ENCODE measurements around the gene OR52A1. TPM values are rescaled to one million over a fixed set of nuclear protein-coding genes. Genes with fewer than 3 reads are reported as not detected.
"Not testable (repeated sequence)": the region's sequence is repeated elsewhere in the genome, so short reads cannot be mapped to it uniquely, and the experiment has no call there.

Gene OR52A1
- total RNA-seq, 2 experiments from 2014 or later, result not detected

DNA sequence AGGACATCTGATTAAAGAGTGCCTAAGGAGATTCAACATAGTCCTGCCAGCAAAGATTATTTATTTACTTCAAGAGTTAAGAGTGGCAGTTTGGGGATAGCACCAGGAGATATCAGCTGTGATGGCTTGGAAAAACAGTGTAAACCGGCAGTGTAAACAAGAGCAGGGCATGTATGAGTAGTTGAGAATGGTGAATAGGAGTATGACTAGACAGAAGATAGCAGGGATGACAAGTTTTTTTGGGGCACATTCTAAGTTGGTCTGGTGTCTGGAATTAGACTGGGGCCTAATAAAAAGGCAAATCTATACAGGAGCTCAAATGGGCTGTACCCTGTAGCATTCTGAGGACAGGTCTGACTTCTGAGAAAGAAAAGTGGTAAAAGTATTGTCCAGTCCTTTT lies 6.5 kb upstream of the OR52A1 start:
- H3K4me1 Mint-ChIP-seq (ENCODE audit: low read depth); ATAC-seq (ENCODE audit: poor library complexity); DNase-seq; H3K4me3 Mint-ChIP-seq; intact Hi-C loops (cut with DNase I, micrococcal nuclease); H3K36me3 ChIP-seq (ENCODE audit: insufficient read depth, low read length); H3K9me3 ChIP-seq (ENCODE audit: control insufficient read depth in 1 of 2, insufficient read depth in 1 of 2, low read length in 2 of 2); H3K4me1 ChIP-seq (ENCODE audit: insufficient read depth, low read length); H3K4me3 ChIP-seq (ENCODE audit: low read length); POLR2A ChIA-PET; H3K27ac Mint-ChIP-seq; H3K9me3 Mint-ChIP-seq; H3K36me3 Mint-ChIP-seq (ENCODE audit: low read depth); H3K27ac ChIP-seq (ENCODE audit: low read depth in 1 of 2, low read length in 2 of 2); CTCF ChIA-PET; H3K27me3 ChIP-seq (ENCODE audit: control insufficient read depth in 1 of 2, insufficient read depth in 2 of 2, low read length in 2 of 2): not testable (repeated sequence)
- peaks cover 22% of the 10 kb centered on the region for H3K27me3 Mint-ChIP-seq

DNA sequence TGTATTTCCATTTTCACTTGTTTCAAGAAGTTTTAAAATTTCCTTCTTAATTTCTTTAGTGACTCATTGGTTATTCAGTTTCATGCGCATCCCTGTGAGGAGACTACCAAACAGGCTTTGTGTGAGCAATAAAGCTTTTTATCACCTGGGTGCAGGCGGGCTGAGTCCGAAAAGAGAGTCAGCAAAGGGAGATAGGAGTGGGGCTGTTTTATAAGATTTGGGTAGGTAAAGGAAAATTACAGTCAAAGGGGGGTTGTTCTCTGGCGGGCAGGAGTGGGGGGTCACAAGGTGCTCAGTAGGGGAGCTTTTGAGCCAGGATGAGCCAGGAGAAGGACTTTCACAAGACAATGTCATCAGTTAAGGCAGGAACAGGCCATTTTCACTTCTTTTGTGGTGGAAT lies 5.7 kb upstream of the OR52A1 start:
- H3K4me1 Mint-ChIP-seq (ENCODE audit: low read depth); POLR2A ChIA-PET; H3K27ac ChIP-seq (ENCODE audit: low read depth in 1 of 2, low read length in 2 of 2); H3K27ac Mint-ChIP-seq; H3K36me3 Mint-ChIP-seq (ENCODE audit: low read depth); H3K9me3 ChIP-seq (ENCODE audit: control insufficient read depth in 1 of 2, insufficient read depth in 1 of 2, low read length in 2 of 2); ATAC-seq (ENCODE audit: poor library complexity); intact Hi-C loops (cut with DNase I, micrococcal nuclease); CTCF ChIA-PET; H3K36me3 ChIP-seq (ENCODE audit: insufficient read depth, low read length); DNase-seq; H3K9me3 Mint-ChIP-seq; H3K4me1 ChIP-seq (ENCODE audit: insufficient read depth, low read length); H3K27me3 ChIP-seq (ENCODE audit: control insufficient read depth in 1 of 2, insufficient read depth in 2 of 2, low read length in 2 of 2); H3K4me3 ChIP-seq (ENCODE audit: low read length); H3K4me3 Mint-ChIP-seq: not testable (repeated sequence)
- peaks cover 22% of the 10 kb centered on the region for H3K27me3 Mint-ChIP-seq

DNA sequence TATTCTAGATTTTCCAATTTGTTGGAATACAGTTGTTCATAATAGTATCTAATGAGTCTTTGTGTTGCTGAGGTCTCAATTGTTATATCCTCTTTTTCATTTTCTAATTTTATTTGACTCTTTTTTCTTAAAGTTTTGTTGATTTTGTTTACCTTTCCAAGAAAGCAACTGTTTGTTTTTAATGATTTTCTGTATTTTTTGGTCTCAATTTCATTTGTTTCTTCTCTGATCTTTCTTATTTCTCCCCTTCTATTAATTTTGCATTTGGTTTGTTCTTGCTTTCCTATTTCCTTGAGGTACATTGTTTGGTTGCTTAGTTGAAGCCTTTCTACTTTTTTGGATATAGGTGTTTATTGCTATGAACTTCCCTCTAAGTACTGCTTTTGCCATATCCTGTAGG lies 5.2 kb upstream of the OR52A1 start:
- Mint-ChIP-seq H3K27me3 (peaks cover 22% of the 10 kb centered on the region), H3K4me3 (no peak overlapping the region), H3K36me3 (ENCODE audit: low read depth) (no peaks in the 10 kb centered on the region), H3K4me1 (ENCODE audit: low read depth) (no peaks in the 10 kb centered on the region), H3K27ac (no peak overlapping the region), H3K9me3 (peaks cover 4% of the 10 kb centered on the region)
- ChIA-PET CTCF (no interaction called here), POLR2A (no interaction called here)
- ATAC-seq (ENCODE audit: poor library complexity), result no peak
- Histone ChIP-seq H3K27me3 (ENCODE audit: control insufficient read depth in 1 of 2, insufficient read depth in 2 of 2, low read length in 2 of 2) (no peaks in the 10 kb centered on the region), H3K9me3 (ENCODE audit: control insufficient read depth in 1 of 2, insufficient read depth in 1 of 2, low read length in 2 of 2) (no peaks in the 10 kb centered on the region), H3K36me3 (ENCODE audit: insufficient read depth, low read length) (no peaks in the 10 kb centered on the region), H3K27ac (ENCODE audit: low read depth in 1 of 2, low read length in 2 of 2) (no peak overlapping the region), H3K4me1 (ENCODE audit: insufficient read depth, low read length) (no peaks in the 10 kb centered on the region), H3K4me3 (ENCODE audit: low read length) (no peak overlapping the region)
- TF ChIP-seq, protein P1, sequence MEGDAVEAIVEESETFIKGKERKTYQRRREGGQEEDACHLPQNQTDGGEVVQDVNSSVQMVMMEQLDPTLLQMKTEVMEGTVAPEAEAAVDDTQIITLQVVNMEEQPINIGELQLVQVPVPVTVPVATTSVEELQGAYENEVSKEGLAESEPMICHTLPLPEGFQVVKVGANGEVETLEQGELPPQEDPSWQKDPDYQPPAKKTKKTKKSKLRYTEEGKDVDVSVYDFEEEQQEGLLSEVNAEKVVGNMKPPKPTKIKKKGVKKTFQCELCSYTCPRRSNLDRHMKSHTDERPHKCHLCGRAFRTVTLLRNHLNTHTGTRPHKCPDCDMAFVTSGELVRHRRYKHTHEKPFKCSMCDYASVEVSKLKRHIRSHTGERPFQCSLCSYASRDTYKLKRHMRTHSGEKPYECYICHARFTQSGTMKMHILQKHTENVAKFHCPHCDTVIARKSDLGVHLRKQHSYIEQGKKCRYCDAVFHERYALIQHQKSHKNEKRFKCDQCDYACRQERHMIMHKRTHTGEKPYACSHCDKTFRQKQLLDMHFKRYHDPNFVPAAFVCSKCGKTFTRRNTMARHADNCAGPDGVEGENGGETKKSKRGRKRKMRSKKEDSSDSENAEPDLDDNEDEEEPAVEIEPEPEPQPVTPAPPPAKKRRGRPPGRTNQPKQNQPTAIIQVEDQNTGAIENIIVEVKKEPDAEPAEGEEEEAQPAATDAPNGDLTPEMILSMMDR (IDR thresholded peaks at IDR 0.05), result no peak
- DNase-seq, result no peak
- intact Hi-C loops (cut with DNase I, micrococcal nuclease), result no loop called here

DNA sequence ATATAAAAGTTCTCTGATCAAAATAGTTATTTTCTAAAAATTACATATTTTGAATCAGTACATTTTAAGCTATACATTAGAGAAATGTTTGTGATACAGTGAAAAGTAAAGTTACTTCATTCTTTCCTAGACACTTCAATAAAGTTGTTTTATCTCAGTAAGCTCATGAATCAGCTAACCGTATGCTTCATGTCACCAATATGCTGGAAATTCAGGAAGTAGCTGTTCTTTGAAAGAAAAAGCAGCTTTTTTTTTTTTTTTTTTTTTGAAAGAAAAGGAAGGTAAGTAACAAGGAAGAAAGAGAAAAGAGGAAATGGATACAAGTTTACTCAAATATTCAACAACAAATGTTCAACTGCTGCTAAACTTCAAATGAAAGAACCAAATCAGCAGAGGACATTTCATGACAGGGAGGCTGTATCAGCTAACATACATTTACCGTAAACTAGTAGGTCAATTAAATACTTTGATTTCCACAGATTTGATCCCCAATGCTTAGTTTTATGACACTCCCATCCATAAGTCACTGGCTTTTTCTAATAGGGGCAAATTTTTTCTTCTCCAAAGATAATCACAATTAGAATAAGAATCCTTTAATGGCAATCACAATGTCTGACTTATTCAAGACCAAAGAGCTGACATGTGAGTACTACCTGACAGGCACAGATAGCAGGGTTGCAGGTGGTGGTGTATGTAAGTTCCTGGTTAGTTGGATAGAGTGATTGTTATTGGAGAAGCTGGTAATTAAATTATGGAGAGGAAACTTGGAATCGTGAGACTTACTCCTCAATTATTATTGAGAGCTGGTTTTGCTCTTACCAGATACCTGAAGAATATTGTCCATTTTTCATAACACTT lies 754 bp downstream of the OR52A1 start:
- TF ChIP-seq, protein P1 (IDR thresholded peaks at IDR 0.05), result no peak

More for the DNA sequence above, 754 bp downstream of the OR52A1 start:
- intact Hi-C loops (cut with DNase I, micrococcal nuclease), result no loop called here
- no peak for ATAC-seq (ENCODE audit: poor library complexity)
- Mint-ChIP-seq H3K27me3 (peaks cover 5% of the 10 kb centered on the region), H3K36me3 (ENCODE audit: low read depth) (no peaks in the 10 kb centered on the region), H3K27ac (no peak overlapping the region), H3K9me3 (no peaks in the 10 kb centered on the region), H3K4me3 (no peak overlapping the region), H3K4me1 (ENCODE audit: low read depth) (no peaks in the 10 kb centered on the region)
- H3K4me3 ChIP-seq (ENCODE audit: low read length), result no peak overlapping the region
- no peak for DNase-seq
- no peaks in the 10 kb centered on the region for H3K27me3 ChIP-seq (ENCODE audit: control insufficient read depth in 1 of 2, insufficient read depth in 2 of 2, low read length in 2 of 2)
- H3K4me1 ChIP-seq (ENCODE audit: insufficient read depth, low read length), result no peaks in the 10 kb centered on the region
- no peaks in the 10 kb centered on the region for H3K36me3 ChIP-seq (ENCODE audit: insufficient read depth, low read length)
- no peak overlapping the region for H3K27ac ChIP-seq (ENCODE audit: low read depth in 1 of 2, low read length in 2 of 2)
- H3K9me3 ChIP-seq (ENCODE audit: control insufficient read depth in 1 of 2, insufficient read depth in 1 of 2, low read length in 2 of 2), result no peaks in the 10 kb centered on the region
- ChIA-PET POLR2A (no interaction called here), CTCF (no interaction called here)
